Placental pericyte (primary cell): ENCODE results near the gene TLDC2. TPM values are rescaled to one million over a fixed set of nuclear protein-coding genes. Genes with fewer than 3 reads are reported as not detected.

Experiments
- total RNA-seq: library from RNA; depleted of rRNA; stranded (reverse); fragments of >200 nt; gene quantifications from 2 replicates; pipeline ENCODE4 v1.2.3, GENCODE V29; 2012

The TLDC2 gene
- total RNA-seq, result not detected in 2 replicates

DNA sequence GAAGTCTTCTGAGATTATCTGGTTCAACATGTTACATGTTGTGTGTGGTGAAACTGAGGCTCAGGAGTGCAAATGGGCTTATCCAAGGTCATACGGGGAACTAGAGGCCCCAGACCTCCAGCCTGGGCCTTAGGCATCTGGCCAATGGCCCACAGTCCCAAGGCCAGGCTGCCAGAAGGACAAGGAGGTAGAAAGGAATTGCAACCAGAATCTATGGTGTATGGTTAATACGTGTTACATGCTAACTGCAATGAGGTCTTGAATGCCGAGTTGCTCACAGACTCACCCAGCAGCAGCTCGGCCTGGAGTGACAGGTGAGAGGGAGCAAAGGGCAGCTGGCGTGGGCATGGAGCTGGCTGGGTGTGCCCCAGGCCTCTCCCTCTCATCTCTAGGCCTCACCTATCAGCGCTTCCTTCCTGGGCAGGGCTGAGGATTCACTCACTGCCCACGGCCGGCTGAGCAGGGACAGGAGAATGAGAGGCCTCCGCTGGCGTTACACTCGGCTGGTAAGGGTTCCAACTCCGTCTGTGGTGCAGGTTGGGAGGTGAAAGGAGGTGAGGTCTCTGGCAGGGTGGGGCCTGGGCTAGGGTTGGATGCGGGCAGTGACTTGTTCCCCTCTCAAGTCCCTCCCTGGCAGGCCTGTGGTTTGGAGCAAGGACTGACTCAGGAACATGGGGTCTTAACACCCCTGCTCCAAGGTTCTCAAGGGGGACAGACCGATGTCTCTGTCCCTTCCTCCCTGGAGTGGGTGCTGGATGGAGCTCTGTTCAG, at the start of gene TLDC2:
TSS of gene TLDC2 (plus strand) at position 437 of the 771 bp plus-strand sequence. CDS start at position 474, 37 bp downstream.

Other genes starting within 250 kb of the TLDC2 start
- not detected in 2 replicates for gene SLA2, start 229.9 kb upstream of the TLDC2 start, total RNA-seq
- gene NDRG3, start 130.0 kb upstream of the TLDC2 start, total RNA-seq, result 15.1 and 25.9 TPM in 2 replicates
- 3.5 and 27.9 TPM in 2 replicates for gene DSN1, start 102.4 kb upstream of the TLDC2 start, total RNA-seq
- gene SAMHD1, start 75.6 kb downstream of the TLDC2 start, total RNA-seq, result 27.1 and 39.5 TPM in 2 replicates
- gene RBL1, start 219.9 kb downstream of the TLDC2 start, total RNA-seq, result 4.6 and 21.6 TPM in 2 replicates